GM18502 (cell line): ENCODE data around the gene ATP8B2.
"Not testable (repeated sequence)": the region's sequence is repeated elsewhere in the genome, so short reads cannot be mapped to it uniquely, and the experiment has no call there.

Experiments
- ATAC-seq: cut with Tn5 transposase; IDR thresholded peaks from one replicate; pipeline ENCODE4 v1.9.1; 2021; ENCODE audit warnings: mild to moderate bottlenecking; ENCODE audit not compliant: unreplicated experiment, poor library complexity

ATP8B2 gene

GRCh38 chr1:154324241-154324640, 1.1 kb upstream of the ATP8B2 start:
- no peak for ATAC-seq

- ATAC-seq, result no peak
Measured at GRCh38 chr1:154325583-154326545, 539 bp downstream of the ATP8B2 start.

GRCh38 chr1:154326546-154327465, 1.5 kb downstream of the ATP8B2 start:
- ATAC-seq, result no peak

- no peak for ATAC-seq
Measured at GRCh38 chr1:154327466-154328317, 2.4 kb downstream of the ATP8B2 start.

GRCh38 chr1:154328318-154329151, 3.2 kb downstream of the ATP8B2 start:
- ATAC-seq, result peak; percentile 49

- no peak for ATAC-seq
Measured at GRCh38 chr1:154329152-154329521, 3.8 kb downstream of the ATP8B2 start.

- no peak for ATAC-seq
Measured at GRCh38 chr1:154329551-154330131, 4.3 kb downstream of the ATP8B2 start.

GRCh38 chr1:154330669-154331068, 5.3 kb downstream of the ATP8B2 start:
- no peak for ATAC-seq

- ATAC-seq, result no peak
Measured at GRCh38 chr1:154334079-154335024, 9.0 kb downstream of the ATP8B2 start.

- peak; percentile 53 for ATAC-seq
Measured at GRCh38 chr1:154335025-154335714, 9.8 kb downstream of the ATP8B2 start.

- no peak for ATAC-seq
Measured at GRCh38 chr1:154337253-154337894, 12.0 kb downstream of the ATP8B2 start.

GRCh38 chr1:154338875-154339274, 13.6 kb downstream of the ATP8B2 start:
- no peak for ATAC-seq

GRCh38 chr1:154341366-154341765, 16.0 kb downstream of the ATP8B2 start:
- not testable (repeated sequence) for ATAC-seq

- ATAC-seq, result no peak
Measured at GRCh38 chr1:154342132-154342531, 16.8 kb downstream of the ATP8B2 start.

- ATAC-seq, result no peak
Measured at GRCh38 chr1:154342836-154343472, 17.6 kb downstream of the ATP8B2 start.
